A673 (cell line): Measurements from ENCODE around the gene SCARB1.

Experiments
- EZH2 ChIP-seq: fragments of 200-600 bp; sonication (generic); IDR thresholded peaks from 2 replicates; pipeline ENCODE4 v1.6.1; 2017; ENCODE audit warnings: borderline replicate concordance, low read depth, mild to moderate bottlenecking, mixed read lengths, antibody characterized with exemption, low read length; ENCODE audit not compliant: poor library complexity, severe bottlenecking
- TF ChIP-seq, protein P1 (sequence below): fragments of 300-800, 200-600 bp; sonication (generic); conservative IDR thresholded peaks from 2 replicates; pipeline ENCODE4 v1.5.1; 2017; ENCODE audit warnings: low read depth, mild to moderate bottlenecking, antibody characterized with exemption, low read length, moderate library complexity, mixed read lengths

DNA sequence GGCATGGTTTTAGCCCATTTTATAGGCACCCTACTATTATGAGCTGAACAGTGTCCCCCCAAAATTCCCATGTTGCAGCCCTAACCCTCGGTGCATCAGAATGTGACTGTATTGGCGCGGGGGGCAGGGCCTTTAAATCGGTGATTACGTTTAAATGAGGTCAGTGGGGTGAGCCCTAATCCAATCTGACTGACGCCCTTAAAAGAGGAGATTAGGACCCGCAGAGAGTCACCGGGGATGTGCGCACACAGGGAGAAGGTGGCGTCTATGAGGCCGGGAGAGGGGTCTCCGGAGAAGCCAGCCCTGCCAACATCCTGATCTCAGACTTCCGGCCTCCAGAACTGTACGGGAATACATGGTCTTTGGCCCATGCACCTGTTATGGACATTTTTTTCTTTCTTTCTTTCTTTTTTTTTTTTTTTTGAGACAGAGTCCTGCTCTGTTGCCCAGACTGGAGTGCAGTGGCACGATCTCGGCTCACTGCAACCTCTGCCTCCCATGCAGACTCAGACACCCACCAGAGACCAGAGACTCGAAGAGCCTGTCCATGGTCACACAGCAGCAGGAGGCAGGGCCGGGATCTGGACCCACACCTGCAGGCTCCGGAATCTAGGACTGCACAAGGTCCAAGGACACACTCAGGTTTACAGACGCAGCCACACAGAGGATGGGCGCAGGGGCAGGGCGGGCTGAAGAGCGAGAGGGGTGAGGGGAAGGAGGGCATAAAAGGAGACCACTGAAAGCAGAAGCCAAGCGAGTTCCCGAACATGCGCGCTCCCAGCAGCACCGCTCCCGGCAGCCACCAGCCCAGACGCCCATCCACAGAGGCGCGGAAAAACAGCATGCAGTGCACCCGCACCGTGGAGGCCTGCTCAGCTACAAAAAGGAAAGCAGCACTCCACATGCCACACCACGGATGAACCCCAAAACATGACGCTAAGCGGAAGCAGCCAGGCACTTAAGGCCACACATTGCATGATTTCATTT lies 19.0 kb downstream of the SCARB1 start:
- TF ChIP-seq, protein P1, sequence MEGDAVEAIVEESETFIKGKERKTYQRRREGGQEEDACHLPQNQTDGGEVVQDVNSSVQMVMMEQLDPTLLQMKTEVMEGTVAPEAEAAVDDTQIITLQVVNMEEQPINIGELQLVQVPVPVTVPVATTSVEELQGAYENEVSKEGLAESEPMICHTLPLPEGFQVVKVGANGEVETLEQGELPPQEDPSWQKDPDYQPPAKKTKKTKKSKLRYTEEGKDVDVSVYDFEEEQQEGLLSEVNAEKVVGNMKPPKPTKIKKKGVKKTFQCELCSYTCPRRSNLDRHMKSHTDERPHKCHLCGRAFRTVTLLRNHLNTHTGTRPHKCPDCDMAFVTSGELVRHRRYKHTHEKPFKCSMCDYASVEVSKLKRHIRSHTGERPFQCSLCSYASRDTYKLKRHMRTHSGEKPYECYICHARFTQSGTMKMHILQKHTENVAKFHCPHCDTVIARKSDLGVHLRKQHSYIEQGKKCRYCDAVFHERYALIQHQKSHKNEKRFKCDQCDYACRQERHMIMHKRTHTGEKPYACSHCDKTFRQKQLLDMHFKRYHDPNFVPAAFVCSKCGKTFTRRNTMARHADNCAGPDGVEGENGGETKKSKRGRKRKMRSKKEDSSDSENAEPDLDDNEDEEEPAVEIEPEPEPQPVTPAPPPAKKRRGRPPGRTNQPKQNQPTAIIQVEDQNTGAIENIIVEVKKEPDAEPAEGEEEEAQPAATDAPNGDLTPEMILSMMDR, result no peak
- no peak for TF ChIP-seq EZH2
